ENCODE data around the gene PRMT3.

PRMT3 gene

GRCh38 chr11:20443596-20443995 is 56.1 kb downstream of the PRMT3 start:
- H3K27me3 ChIP-seq = no peaks in the 10 kb centered on the region
- no peaks in the 10 kb centered on the region for H3K4me1 ChIP-seq
- peaks cover 0 to 7% (median under 1%) of the 10 kb centered on the region in 3 donors for H3K36me3 ChIP-seq
- intact Hi-C loops (cut with DNase I; ENCODE audit: low total_unique reads) = no loop called here
- no peak for TF ChIP-seq CTCF (IDR thresholded peaks at IDR 0.05)
- no peak overlapping the region for H3K27ac ChIP-seq
- H3K9me3 ChIP-seq = no peaks in the 10 kb centered on the region
- no peak overlapping the region for H3K4me3 ChIP-seq
- DNase-seq = no peak

DNA sequence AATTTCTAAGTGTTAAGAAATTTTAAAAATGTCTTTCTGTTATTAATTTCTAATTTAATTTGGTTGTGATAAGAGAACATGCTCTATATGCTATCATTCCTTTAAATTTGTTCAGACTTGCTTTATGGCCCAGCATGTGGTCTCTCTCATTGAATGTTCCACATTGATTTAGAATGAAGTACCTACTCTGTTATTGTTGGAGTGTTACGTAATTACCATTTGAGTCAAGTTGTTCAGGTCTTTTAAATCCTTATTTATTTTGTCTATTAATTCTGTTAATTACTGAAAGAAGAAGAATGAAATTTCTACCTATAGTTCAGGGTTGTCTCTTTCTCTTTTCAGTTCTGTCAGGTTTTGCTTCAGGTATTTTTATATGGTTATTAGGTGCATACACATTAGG is 57.0 kb downstream of the PRMT3 start:
- intact Hi-C loops (cut with DNase I; ENCODE audit: low total_unique reads) = no loop called here
- H3K4me1 ChIP-seq = no peaks in the 10 kb centered on the region
- H3K27ac ChIP-seq = no peak overlapping the region
- TF ChIP-seq CTCF (IDR thresholded peaks at IDR 0.05) = no peak
- H3K9me3 ChIP-seq = no peaks in the 10 kb centered on the region
- no peaks in the 10 kb centered on the region for H3K27me3 ChIP-seq
- peaks cover 0 to 4% (median 4%) of the 10 kb centered on the region in 3 donors for H3K36me3 ChIP-seq
- DNase-seq = no peak
- no peak overlapping the region for H3K4me3 ChIP-seq

DNA sequence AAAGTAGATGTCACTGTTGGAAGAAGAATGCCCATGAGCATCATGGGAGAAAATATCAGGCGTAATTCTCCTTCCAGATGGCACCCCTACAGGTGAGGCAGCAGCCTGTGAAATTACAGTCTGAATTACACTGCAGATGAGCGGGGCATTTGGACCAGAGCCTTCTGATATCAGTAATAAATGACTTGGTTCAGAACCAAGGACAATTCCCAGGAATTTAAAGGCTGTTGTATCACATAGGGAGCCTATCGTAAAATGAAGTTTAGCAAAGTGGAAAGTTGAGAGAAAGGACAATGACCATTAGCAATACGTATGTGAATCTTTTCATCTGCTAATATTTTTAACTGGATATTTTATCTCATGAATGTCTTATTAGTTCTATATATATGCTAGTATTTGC is 61.3 kb downstream of the PRMT3 start:
- DNase-seq = no peak
- peaks cover 0 to 12% (median 8%) of the 10 kb centered on the region in 3 donors for H3K36me3 ChIP-seq
- no peaks in the 10 kb centered on the region for H3K4me1 ChIP-seq
- no peak overlapping the region for H3K4me3 ChIP-seq
- no peak overlapping the region for H3K27ac ChIP-seq
- H3K27me3 ChIP-seq = no peaks in the 10 kb centered on the region
- no peak for TF ChIP-seq CTCF (IDR thresholded peaks at IDR 0.05)
- no peaks in the 10 kb centered on the region for H3K9me3 ChIP-seq
- intact Hi-C loops (cut with DNase I; ENCODE audit: low total_unique reads) = no loop called here

DNA sequence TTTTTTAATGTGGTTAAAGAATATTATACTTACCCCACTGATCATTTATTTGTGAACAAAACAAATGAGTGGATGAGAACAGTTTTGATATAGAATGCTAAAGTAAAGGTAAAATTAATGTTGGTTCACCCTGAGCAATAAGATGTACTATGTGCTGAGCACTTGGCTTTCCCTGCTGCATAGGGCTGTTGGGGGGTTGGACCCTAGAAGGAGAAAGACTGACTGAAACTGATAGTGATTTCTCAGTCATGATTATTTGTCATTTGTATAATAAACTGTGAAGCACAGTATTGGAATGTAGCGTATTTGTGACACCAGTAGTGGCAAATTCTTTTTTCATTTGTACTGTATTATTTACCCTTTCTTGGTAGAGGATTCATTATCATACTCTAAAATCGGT is 63.3 kb downstream of the PRMT3 start:
- DNase-seq = no peak
- Histone ChIP-seq H3K4me1 (no peaks in the 10 kb centered on the region), H3K27me3 (no peaks in the 10 kb centered on the region), H3K27ac (no peak overlapping the region), H3K36me3 (peaks cover 0 to 13% (median 12%) of the 10 kb centered on the region in 3 donors), H3K9me3 (no peaks in the 10 kb centered on the region), H3K4me3 (no peak overlapping the region)
- no peak for TF ChIP-seq CTCF (IDR thresholded peaks at IDR 0.05)
- intact Hi-C loops (cut with DNase I; ENCODE audit: low total_unique reads) = no loop called here

- TF ChIP-seq CTCF (IDR thresholded peaks at IDR 0.05) = no peak
- H3K36me3 ChIP-seq = peaks cover 0 to 13% (median 12%) of the 10 kb centered on the region in 3 donors
- no peaks in the 10 kb centered on the region for H3K27me3 ChIP-seq
- H3K4me3 ChIP-seq = no peak overlapping the region
- no peak overlapping the region for H3K27ac ChIP-seq
- no peak for DNase-seq
- H3K4me1 ChIP-seq = no peaks in the 10 kb centered on the region
- no peaks in the 10 kb centered on the region for H3K9me3 ChIP-seq
- intact Hi-C loops (cut with DNase I; ENCODE audit: low total_unique reads) = no loop called here
Observed at GRCh38 chr11:20451568-20451967, 64.1 kb downstream of the PRMT3 start.

DNA sequence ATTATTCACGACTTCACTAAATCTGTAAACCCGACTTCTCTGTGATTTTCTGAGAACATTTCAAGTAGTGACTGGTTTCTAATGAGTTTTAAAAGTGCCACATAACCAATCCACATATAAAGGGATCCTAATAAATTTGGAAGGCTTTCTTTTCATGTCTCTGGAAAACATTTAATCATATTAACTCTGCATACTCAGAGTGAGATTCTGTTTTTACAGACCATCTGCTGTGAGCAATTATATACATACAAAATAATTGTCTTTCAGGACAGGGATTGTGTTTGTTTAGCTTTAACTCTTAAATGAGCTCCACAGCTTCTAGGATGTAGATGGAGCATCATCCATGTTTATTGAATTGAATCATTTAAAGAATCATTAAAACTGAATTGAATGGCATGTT is 65.1 kb downstream of the PRMT3 start:
- no peak for TF ChIP-seq CTCF (IDR thresholded peaks at IDR 0.05)
- Histone ChIP-seq H3K9me3 (no peaks in the 10 kb centered on the region), H3K36me3 (peaks cover 0 to 13% (median 12%) of the 10 kb centered on the region in 3 donors), H3K4me1 (no peaks in the 10 kb centered on the region), H3K4me3 (no peak overlapping the region), H3K27ac (no peak overlapping the region), H3K27me3 (no peaks in the 10 kb centered on the region)
- intact Hi-C loops (cut with DNase I; ENCODE audit: low total_unique reads) = no loop called here
- no peak for DNase-seq

Data from tibial artery (tissue), 4 donors.